HEK293 (cell line): ENCODE results near the gene TRIM44.

Source experiments
- CTCF ChIA-PET: fragments of 350-600 bp; formaldehyde crosslinking; extraction: SDS; loops from one replicate; lab custom pipeline; 2021; ENCODE audit warnings: antibody characterized with exemption; lab: Yijun Ruan, JAX
- POLR2A ChIA-PET: fragments of 300-600 bp; formaldehyde crosslinking; extraction: SDS; loops from one replicate; lab custom pipeline; 2020; ENCODE audit warnings: antibody characterized with exemption, inconsistent platforms; lab: Yijun Ruan, JAX
- H3K27ac ChIP-seq: fragments of 200-500 bp; sonication (Bioruptor generic); 2 replicates; pipeline ENCODE4 v1.5.1; 2014; ENCODE audit warnings: low read depth, low read length, control low read depth, inconsistent platforms; ENCODE audit errors: extremely low read depth
- H3K36me3 ChIP-seq, 2 experiments: fragments of 200-500 bp in 1 of 2; sonication (Bioruptor generic) in 1 of 2; 1 replicate in 1 of 2; 2 replicates in 1 of 2; pipeline ENCODE4 v1.5.1; 2014 to 2017; ENCODE audit warnings: inconsistent platforms in 2 of 2, low read length in 2 of 2; ENCODE audit not compliant: control insufficient read depth in 2 of 2, insufficient read depth in 1 of 2
- H3K4me1 ChIP-seq: fragments of 200-500 bp; sonication (Bioruptor generic); 2 replicates; pipeline ENCODE4 v1.5.1; 2014; ENCODE audit warnings: mild to moderate bottlenecking, low read length, inconsistent platforms; ENCODE audit not compliant: control insufficient read depth, insufficient read depth
- H3K4me3 ChIP-seq: 2 replicates; pipeline ENCODE4 v1.5.1; 2011; ENCODE audit warnings: low read depth, mild to moderate bottlenecking, control low read depth, low read length, moderate library complexity
- H3K9me3 ChIP-seq: fragments of 200-500 bp; sonication (Bioruptor generic); 2 replicates; pipeline ENCODE4 v1.5.1; 2014; ENCODE audit warnings: low read depth, low read length, inconsistent platforms; ENCODE audit not compliant: control insufficient read depth, insufficient read depth
- HOXD13 ChIP-seq: sonication (generic); formaldehyde crosslinking; IDR thresholded peaks from 2 replicates; pipeline ENCODE4 v1.8.0; 2022; ENCODE audit warnings: missing genetic modification reagents, borderline replicate concordance
- OSR2 ChIP-seq: fragments of 450-650 bp; formaldehyde crosslinking; IDR thresholded peaks from 2 replicates; pipeline ENCODE4 v1.5.1; 2016; ENCODE audit warnings: missing biosample characterization, missing genetic modification characterization
- PRDM2 ChIP-seq: fragments of 450-650 bp; formaldehyde crosslinking; IDR thresholded peaks from 2 replicates; pipeline ENCODE4 v1.5.1; 2016; ENCODE audit warnings: missing biosample characterization, missing genetic modification characterization, borderline replicate concordance
- TSHZ1 ChIP-seq: fragments of 450-650 bp; formaldehyde crosslinking; IDR thresholded peaks from 2 replicates; pipeline ENCODE4 v1.5.1; 2016; ENCODE audit warnings: missing biosample characterization, missing genetic modification characterization, borderline replicate concordance
- ZNF26 ChIP-seq: fragments of 450-650 bp; formaldehyde crosslinking; IDR thresholded peaks from 2 replicates; pipeline ENCODE4 v1.5.1; 2016; ENCODE audit warnings: missing biosample characterization, missing genetic modification characterization
- ZNF280D ChIP-seq: fragments of 450-650 bp; formaldehyde crosslinking; IDR thresholded peaks from 2 replicates; pipeline ENCODE4 v1.5.1; 2016; ENCODE audit warnings: missing biosample characterization, missing genetic modification characterization
- ZNF48 ChIP-seq: fragments of 450-650 bp; formaldehyde crosslinking; IDR thresholded peaks from 2 replicates; pipeline ENCODE4 v1.5.1; 2016; ENCODE audit warnings: missing biosample characterization, missing genetic modification characterization
- ZNF555 ChIP-seq: fragments of 450-650 bp; formaldehyde crosslinking; conservative IDR thresholded peaks from 2 replicates; pipeline ENCODE4 v1.5.1; 2017; ENCODE audit warnings: missing biosample characterization, mild to moderate bottlenecking, missing genetic modification characterization, inconsistent platforms
- ZNF629 ChIP-seq: fragments of 450-650 bp; formaldehyde crosslinking; IDR thresholded peaks from 2 replicates; pipeline ENCODE4 v1.5.1; 2017; ENCODE audit warnings: missing biosample characterization, missing genetic modification characterization
- ZNF768 ChIP-seq: fragments of 450-650 bp; formaldehyde crosslinking; IDR thresholded peaks from 2 replicates; pipeline ENCODE4 v1.5.1; 2018; ENCODE audit warnings: missing biosample characterization, mild to moderate bottlenecking, missing genetic modification characterization
- ZNF776 ChIP-seq: fragments of 450-650 bp; formaldehyde crosslinking; IDR thresholded peaks from 2 replicates; pipeline ENCODE4 v1.5.0; 2017; ENCODE audit warnings: missing biosample characterization, missing genetic modification characterization, borderline replicate concordance
- ZXDB ChIP-seq: fragments of 450-650 bp; formaldehyde crosslinking; IDR thresholded peaks from 2 replicates; pipeline ENCODE4 v1.5.1; 2016; ENCODE audit warnings: missing biosample characterization, missing genetic modification characterization

Gene TRIM44

GRCh38 chr11:35682230-35683173 is 19.9 kb downstream of the TRIM44 start (continued):
- TF ChIP-seq PRDM2 = no peak
- 0 out of 2 replicates have a peak, but pooled peaks have one; percentile 31 for TF ChIP-seq TSHZ1 (tag by site-specific recombination)
- no peak for TF ChIP-seq ZNF555 (tag by site-specific recombination)
- TF ChIP-seq ZNF629 (tag by site-specific recombination) = peak; percentile 39; the same call in 1 of the 2 replicates
- peak; percentile 67; the same call in 1 of the 2 replicates for TF ChIP-seq HOXD13 (CRISPR knock-in tag)
- no peak for TF ChIP-seq ZNF26 (tag by site-specific recombination)
- TF ChIP-seq ZNF776 = no peak
- TF ChIP-seq ZXDB = peak; percentile 37; the same call in 1 of the 2 replicates

- CTCF ChIA-PET = no interaction called here
- Histone ChIP-seq H3K4me1 (peaks cover 10% of the 10 kb centered on the region), H3K4me3 (no peak overlapping the region)
These were observed 21.3 kb downstream of the TRIM44 start for GRCh38 chr11:35683728-35684339.

More at GRCh38 chr11:35683728-35684339, 21.3 kb downstream of the TRIM44 start:
- Histone ChIP-seq H3K27ac (no peak overlapping the region), H3K36me3 (peaks cover 0 to 22% of the 10 kb centered on the region in 2 experiments; a peak in 1 of 3 replicates), H3K9me3 (no peaks in the 10 kb centered on the region)
- POLR2A ChIA-PET = no interaction called here
- TF ChIP-seq ZNF768 (0 out of 2 replicates have a peak, but pooled peaks have one; percentile 7), ZNF280D (tag by site-specific recombination) (no peak), ZNF776 (no peak), ZNF48 (tag by site-specific recombination) (no peak), OSR2 (tag by site-specific recombination) (no peak)
